Gastrocnemius medialis (tissue), 4 donors: Measurements from ENCODE around the gene PARD3.

Experiments
- POLR2A ChIP-seq, 2 donors: fragments of 450-650 bp; IDR thresholded peaks; one replicate each; pipeline ENCODE4 v1.6.1; 2017; ENCODE audit warnings: antibody characterized with exemption in 2 of 2, mild to moderate bottlenecking in 2 of 2, moderate library complexity in 2 of 2
- TF ChIP-seq, protein P1 (sequence below), 5 experiments: fragments of 450-650 bp in 3 of 5; fragments of 200-600 bp in 2 of 5; sonication (generic) in 2 of 5; IDR thresholded peaks in 4 of 5; conservative IDR thresholded peaks in 1 of 5; 1 replicate in 4 of 5; 2 replicates in 1 of 5; pipeline ENCODE4 v1.5.1; 2016 to 2019; ENCODE audit warnings: antibody characterized with exemption in 5 of 5, mild to moderate bottlenecking in 3 of 5, moderate library complexity in 3 of 5

- TF ChIP-seq, protein P1, sequence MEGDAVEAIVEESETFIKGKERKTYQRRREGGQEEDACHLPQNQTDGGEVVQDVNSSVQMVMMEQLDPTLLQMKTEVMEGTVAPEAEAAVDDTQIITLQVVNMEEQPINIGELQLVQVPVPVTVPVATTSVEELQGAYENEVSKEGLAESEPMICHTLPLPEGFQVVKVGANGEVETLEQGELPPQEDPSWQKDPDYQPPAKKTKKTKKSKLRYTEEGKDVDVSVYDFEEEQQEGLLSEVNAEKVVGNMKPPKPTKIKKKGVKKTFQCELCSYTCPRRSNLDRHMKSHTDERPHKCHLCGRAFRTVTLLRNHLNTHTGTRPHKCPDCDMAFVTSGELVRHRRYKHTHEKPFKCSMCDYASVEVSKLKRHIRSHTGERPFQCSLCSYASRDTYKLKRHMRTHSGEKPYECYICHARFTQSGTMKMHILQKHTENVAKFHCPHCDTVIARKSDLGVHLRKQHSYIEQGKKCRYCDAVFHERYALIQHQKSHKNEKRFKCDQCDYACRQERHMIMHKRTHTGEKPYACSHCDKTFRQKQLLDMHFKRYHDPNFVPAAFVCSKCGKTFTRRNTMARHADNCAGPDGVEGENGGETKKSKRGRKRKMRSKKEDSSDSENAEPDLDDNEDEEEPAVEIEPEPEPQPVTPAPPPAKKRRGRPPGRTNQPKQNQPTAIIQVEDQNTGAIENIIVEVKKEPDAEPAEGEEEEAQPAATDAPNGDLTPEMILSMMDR (IDR thresholded peaks at IDR 0.05 in 4 of 5, conservative IDR thresholded peaks at IDR 0.05 in 1 of 5) = no peak
- TF ChIP-seq POLR2A (IDR thresholded peaks at IDR 0.05) = no peak
Measured at GRCh38 chr10:34275626-34276130, 539.4 kb downstream of the PARD3 start.
